Occipital lobe (tissue), 2 donors: ENCODE data around the gene FERMT3. TPM values are rescaled to one million over a fixed set of nuclear protein-coding genes. Genes with fewer than 3 reads are reported as not detected.
"Not testable (repeated sequence)": the region's sequence is repeated elsewhere in the genome, so short reads cannot be mapped to it uniquely, and the experiment has no call there.

Experiments
- DNase-seq: peaks from one replicate; lab custom pipeline; 2025; lab: John Stamatoyannopoulos, UW
- total RNA-seq: library from RNA; depleted of rRNA; stranded (reverse); fragments of >200 nt; gene quantifications from one replicate; pipeline ENCODE4 v1.2.3, GENCODE V29; 2014

FERMT3 gene
- total RNA-seq, 1 donor from 2014 or later, result 1.6 TPM

DNA sequence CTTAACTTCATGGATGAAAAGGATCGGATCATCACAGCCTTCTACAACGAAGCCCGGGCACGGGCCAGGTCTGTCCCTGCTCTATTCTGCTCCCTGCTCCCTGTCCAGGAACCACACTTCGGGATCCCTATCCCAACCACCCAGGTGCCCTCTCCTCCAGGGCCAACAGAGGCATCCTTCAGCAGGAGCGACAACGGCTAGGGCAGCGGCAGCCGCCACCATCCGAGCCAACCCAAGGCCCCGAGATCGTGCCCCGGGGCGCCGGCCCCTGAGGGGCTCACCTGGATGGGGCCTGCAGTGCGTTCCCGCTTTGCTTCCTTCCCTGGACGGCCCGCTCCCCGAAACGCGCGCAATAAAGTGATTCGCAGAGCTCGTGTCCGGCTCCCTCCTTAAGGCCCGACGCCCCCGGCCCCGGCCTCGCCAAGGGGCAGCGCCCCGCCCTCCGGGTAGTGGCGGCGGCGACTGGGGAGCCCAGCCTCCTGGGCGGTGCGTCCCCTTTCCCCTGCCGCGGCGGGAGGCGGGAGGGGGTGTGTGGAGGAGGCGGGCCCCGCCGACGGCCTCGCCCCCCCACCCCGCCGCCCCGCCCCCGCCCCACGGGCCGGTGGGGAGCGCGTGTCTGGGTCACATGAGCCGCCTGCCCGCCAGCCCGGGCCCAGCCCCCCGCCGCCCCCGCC lies 27.5 kb downstream of the FERMT3 start, which contains the start of gene VEGFB:
VEGFB (plus strand) TSS at position 672 of the 674 bp plus-strand sequence. CDS start 250 bp downstream, outside the sequence.
- DNase-seq, result no peak

DNA sequence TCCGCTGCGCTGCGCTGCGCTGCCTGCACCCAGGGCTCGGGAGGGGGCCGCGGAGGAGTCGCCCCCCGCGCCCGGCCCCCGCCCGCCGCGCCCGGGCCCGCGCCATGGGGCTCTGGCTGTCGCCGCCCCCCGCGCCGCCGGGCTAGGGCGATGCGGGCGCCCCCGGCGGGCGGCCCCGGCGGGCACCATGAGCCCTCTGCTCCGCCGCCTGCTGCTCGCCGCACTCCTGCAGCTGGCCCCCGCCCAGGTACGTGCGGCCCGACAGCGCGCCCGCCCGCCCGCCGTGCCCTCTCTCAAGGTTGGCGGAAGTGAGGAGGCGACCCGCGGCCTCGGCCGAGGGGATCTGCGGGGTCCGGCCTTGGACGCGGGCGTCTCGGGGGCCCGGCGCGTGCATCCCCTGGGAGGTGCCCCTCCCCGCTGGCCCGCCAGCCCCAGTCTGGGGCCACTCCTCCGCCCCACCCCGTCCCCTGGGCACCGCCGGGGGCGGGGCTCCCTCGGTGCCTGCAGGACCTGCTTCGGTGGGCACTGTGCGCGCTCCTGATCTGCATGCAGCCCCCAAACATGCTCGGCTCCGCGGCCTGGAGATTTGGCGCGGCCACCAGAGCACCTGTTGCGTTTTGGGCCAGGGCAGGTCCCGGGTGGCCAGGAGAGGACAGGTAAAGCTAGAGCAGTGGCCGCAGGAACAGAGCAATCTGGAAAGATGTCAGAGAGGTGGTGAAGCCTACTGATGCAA lies 28.3 kb downstream of the FERMT3 start:
- no peak for DNase-seq

DNA sequence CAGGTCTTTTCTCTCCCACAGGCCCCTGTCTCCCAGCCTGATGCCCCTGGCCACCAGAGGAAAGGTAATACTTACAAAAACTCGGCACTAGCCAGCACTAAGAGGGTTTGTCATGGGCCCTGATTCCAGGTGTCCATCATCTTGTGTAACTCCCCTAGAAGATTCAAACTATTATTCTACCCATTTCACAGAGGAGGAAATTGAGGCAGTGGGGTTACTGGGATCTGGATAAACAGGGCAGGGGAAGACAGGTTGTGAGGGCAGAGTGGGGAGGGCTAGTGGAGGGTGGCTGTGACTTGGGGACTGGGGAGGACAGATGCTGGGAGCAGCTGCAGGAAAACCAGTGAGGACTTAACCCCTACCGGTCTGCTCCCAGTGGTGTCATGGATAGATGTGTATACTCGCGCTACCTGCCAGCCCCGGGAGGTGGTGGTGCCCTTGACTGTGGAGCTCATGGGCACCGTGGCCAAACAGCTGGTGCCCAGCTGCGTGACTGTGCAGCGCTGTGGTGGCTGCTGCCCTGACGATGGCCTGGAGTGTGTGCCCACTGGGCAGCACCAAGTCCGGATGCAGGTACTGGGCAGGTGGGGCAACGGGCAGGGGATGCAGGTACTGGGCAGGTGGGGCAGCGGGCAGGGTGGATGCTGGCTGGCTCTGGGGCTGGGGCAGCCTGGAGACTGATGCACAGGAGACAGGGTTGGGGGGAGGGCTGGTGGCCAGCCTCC lies 29.1 kb downstream of the FERMT3 start:
- no peak for DNase-seq

DNA sequence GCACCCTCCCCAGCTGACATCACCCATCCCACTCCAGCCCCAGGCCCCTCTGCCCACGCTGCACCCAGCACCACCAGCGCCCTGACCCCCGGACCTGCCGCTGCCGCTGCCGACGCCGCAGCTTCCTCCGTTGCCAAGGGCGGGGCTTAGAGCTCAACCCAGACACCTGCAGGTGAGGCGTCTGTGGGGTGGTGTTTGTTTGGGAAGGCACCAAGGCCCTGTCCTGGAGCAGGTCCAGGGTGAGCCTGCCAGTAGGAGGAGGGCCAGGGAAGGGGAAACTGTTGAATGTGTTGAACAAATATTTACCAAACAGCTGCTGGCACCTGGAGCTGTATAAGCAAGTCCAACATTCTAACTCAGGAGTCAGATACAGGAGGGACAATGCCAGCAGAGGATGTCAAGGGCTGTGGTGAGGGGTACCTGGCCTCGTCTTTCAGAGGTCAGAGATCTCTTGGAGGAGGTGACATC lies 31.0 kb downstream of the FERMT3 start:
- no peak for DNase-seq

DNA sequence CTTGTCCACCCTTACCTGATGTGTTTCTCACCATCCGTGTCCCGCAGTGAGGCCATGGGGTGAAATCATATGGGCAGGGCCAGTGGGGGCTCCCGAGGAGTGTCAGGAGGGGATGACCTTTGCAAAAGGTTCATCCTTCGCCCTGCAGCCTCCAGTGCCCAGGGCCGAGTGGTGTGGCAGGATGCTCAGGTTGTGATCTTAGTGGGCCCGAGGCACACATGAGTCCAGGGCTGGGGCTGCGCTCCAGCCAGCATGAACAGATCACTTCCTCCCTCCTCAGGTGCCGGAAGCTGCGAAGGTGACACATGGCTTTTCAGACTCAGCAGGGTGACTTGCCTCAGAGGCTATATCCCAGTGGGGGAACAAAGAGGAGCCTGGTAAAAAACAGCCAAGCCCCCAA lies 31.6 kb downstream of the FERMT3 start:
- DNase-seq, result no peak

DNA sequence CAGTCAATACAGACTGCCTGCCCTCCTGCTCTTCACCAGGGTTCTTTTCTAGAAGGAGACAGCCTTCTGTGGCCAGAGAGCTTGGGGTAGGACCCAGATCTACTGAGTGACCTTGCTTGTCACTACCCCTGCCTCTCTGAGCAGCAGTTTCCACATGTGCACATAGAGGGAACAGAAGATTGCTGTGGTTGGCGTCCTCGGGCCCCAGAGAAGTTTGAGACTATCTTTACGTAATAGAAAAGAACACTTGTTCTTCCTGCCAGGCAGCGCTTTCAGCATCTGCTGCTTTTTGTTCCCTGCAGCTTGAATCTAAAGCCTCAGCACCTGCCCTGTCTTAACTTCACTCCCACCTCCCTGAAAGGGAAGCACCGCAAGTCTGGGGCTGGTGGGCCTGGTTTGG lies 32.5 kb downstream of the FERMT3 start:
- DNase-seq, result no peak

DNA sequence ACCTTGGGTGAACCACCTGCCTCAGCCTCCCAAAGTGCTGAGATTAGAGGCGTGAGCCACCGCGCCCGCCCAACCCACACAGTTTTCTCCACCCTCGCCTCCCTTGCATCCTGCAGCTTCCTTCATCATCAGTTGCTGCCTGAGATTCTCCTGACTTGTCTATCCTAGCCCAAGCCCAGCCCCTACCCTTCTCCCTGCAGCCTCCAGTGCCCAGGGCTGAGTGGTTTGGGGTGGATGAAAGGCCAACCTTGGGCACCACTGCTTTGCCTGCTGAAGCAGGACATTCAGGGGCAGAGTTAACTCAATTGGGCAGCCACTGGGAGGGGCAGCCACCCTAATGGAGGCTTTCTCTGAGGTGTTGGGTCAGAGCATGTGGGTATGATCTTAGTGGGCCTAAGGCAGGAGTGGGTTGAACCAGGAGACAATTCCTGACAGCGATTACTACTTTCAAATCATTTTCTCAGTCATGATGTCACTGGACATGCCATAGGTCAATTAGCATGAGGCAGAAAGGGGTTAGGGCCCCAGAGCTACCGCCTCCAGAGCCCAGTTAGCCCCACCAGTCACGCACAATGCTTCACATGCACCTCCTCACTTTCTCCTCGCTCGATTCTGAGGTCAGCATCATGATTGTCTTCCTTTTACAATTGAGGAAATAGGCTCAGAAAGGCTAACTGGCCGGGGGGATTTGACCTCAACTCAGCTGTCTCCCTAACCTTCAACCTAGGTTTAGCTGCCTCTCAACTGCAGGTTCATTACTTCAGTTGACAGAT lies 33.3 kb downstream of the FERMT3 start:
- no peak for DNase-seq

DNA sequence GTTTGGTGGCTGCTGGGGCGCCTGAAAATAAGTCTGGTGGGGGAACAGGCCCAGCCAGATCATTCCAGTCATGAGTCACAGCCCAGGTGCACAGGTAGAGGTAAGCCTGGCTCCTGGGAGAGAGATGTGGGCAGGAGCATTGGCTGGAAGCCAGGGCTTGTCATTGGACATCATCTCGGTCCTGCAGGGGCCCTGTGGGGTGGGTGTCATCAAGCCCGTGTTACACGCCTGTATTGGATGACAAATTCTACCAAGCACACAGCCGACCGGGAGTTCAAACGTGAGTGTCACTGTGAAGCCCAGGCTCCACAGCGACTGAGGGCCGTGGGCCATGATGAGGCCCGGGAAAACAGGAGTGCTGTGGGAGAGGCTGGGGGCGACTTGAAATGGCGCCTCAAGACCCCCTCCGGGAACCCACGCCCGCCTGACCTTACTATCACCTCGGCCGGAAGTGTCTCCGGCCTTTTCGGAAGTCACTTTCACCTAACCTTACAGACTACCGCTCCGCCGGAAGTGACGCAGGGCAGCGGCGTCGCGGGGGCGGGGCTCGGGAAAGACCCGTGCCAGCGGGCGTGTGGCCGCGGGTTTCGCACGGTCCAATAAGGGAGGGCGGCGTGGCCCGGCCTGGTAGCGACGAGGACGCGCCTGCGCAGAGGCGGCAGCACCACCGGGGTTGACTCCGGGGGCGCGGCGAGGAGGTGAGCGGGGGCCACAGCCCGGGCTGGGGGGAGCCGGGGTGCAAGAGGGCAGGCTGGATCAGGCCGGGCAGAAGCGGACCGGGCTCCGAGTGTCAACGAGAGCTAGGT lies 34.1 kb downstream of the FERMT3 start, which contains the start of gene FKBP2:
FKBP2 (plus strand) TSS at position 661 of the 806 bp plus-strand sequence. CDS start 1,293 bp downstream, outside the sequence.
- DNase-seq, result peak; percentile 94

DNA sequence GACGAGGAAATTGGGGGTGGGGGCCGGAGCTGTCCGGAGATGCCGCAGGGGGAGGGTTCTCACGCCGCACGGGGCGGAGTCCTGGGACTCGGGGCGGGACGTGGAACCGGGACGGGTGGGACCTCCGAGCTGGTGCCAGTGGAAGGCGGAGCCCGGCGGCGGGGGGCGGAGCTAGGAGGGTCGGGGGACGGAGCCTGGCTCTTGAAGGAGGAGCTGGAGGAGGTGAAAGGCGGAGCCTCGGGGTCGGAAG lies 34.6 kb downstream of the FERMT3 start:
- peak; percentile 100 for DNase-seq

DNA sequence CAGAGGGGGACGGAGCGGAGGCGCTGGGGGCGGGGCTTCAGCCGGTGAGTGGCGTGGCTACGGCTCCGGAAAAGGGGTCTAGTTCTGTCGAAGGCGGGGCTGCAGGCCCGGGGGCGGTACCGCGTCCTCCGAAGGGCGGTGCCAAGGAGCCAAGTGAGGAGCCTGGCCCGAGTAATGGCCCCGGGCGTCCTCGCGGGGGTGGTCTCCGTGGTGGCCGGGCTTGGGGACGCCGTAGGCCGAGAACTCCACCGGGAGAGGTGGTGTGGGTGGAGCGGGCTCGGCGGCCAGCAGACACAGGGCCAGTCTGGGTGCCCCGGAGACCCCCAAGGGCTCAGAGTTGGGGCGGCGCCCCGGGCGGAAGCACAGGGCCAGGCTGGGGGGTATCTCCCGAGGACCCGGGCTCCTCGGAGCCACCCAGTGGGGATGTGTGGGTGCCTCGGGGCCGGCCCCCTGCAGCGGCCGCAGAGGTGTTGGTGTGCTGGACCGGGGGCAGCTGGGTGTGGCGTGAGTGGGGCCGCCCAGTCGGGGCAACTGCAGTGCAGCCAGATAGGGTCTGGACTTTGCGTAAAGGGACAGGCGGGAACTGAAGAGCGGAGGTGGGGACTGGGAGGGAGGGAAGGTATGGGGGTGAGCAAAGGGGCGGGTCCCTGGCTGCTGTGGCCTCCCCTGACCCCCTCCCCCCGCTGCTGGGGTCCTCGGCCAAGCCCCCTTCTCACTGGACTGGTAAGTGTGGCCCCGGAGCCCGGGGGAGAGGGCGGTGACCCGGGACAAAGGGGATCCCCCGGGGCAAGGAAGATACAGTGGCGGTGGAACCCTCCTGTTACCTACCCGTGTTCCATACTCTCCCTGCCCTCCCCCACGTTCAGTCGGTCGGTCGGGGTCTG lies 35.2 kb downstream of the FERMT3 start:
- DNase-seq, result no peak

DNA sequence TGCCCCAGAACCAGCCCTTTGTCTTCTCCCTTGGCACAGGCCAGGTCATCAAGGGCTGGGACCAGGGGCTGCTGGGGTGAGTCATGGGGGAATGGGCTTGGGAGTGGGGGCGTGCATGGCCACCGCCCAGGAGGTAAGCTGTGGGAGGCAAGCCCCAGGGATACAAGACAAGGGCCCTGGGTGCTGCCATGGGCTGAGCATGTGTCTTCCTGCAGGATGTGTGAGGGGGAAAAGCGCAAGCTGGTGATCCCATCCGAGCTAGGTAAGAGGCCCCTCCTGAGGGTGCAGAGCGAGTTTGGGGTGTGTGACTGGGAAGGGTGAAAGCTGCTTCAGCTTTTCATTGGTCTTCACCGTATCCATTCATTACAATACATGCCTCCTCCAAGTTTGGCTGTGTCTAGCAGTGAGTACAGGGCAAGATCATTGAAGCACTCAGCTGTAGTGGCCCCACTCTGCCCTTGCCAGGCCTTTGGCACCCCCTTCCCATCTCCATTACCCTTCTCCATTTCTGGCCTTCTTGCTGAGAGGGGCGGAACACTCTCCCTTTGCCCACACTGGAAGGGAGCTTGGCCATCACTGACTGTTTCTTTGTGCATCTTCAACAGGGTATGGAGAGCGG lies 36.8 kb downstream of the FERMT3 start:
- no peak for DNase-seq

DNA sequence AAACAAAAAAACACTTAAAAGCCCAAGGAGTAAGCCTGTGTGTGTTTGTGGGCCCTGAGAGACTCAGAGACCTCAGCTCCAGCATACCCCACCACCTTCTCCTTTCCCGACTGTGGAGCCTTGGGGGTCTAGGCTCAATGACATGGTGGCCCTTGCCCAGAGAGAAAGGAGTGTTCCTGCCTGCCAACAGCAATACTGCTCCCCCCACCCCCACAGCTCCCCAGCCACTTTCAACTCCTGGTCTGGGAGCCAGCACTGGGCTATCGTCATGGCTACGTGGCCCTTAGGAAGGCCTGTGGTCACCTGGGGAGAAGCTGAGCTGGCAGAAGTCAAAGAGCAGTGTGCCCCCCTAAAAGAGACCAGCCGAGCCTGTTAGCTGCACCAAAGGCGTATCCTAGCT lies 37.6 kb downstream of the FERMT3 start:
- no peak for DNase-seq

DNA sequence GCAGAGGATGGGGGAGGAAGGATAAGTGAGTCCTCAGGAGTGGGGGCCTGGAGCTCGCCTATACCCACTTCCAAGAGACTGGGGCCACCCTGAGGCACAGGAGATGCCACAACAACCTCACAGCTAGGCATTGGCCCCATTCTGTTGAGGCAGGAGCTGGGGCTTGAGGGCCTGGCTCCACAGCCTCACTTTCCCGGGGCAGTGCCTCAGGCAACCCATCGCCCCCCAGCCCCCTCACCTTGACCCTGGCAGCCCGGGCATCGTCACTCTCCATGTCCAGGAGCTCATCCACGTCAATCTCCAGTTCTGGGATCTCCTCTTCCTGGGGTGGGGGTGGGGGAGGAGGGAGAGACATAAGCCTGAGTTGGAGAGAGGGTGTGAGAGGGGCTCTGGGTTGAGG lies 38.4 kb downstream of the FERMT3 start:
- no peak for DNase-seq

DNA sequence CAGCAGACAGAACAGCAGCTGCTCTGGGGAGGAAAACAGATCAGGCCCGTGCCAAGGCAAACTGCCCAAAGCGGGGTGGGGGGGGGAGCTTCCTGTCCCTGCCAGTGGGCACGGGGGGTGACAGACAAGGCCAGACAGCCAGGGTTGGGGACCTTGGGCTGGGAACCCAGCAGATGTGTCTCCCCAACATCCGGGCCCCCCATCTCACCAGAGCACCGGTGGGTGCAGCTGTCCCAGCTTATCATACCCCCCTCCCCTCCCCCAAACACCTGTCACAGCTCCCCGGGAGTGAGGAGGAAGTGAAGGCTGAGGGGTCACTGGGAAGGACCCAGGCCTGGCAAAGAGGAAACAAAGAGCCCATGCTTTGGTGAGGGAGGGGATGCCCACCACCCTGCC lies 38.9 kb downstream of the FERMT3 start:
- DNase-seq, result no peak

DNA sequence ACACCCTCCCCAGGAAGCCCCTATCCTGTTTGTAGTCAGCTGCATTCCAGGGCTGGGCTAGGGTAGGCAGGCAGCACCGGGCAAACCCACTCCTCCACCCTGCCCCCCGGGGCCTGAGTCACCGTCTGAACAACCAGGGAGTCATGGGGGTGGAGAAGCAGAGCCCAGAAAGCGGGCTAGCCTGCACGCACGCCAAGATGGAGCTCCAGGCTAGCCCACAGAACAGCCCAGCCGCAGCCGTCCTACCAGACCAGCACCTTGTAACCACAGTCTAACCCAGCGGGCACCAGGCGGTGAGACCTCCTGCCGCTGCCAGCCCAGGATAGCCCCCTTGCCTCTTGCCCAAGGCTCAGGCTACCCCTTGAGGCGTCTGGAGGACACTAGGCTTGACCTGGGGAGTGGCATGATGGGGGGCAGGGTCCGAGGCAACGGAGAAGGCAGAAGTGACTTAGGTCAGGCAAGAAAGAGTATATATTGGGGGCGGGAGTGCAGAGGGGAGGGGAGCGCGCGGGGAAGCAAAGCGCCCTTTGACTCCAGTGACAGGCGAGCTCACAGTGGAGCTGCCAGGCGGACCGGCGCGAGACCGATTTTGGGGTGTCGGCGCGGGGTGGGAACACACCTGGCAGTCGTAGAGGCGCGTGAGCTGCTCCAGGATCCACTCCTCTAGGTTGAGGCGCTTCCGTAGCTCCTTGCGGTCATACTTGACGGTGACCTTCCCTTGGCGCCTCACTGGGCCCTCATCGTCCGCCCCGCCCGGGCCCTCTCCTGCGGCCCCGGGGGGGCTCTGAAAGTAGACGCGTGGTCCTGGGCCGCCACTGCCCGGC lies 39.5 kb downstream of the FERMT3 start:
- DNase-seq, result no peak

DNA sequence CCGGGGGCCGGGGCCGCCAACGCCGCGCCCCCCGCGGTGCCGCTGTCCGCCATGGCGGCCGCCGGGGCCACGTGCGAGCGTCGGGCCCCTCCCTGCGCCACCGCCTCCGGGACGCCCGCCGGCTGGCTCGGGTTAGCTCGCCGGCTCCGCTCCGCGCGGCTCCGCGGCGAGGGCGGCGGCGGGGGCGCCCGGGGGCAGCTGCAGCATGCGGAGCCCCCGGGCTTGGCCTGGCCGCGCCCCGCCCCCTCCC lies 40.0 kb downstream of the FERMT3 start:
- DNase-seq, result not testable (repeated sequence)

DNA sequence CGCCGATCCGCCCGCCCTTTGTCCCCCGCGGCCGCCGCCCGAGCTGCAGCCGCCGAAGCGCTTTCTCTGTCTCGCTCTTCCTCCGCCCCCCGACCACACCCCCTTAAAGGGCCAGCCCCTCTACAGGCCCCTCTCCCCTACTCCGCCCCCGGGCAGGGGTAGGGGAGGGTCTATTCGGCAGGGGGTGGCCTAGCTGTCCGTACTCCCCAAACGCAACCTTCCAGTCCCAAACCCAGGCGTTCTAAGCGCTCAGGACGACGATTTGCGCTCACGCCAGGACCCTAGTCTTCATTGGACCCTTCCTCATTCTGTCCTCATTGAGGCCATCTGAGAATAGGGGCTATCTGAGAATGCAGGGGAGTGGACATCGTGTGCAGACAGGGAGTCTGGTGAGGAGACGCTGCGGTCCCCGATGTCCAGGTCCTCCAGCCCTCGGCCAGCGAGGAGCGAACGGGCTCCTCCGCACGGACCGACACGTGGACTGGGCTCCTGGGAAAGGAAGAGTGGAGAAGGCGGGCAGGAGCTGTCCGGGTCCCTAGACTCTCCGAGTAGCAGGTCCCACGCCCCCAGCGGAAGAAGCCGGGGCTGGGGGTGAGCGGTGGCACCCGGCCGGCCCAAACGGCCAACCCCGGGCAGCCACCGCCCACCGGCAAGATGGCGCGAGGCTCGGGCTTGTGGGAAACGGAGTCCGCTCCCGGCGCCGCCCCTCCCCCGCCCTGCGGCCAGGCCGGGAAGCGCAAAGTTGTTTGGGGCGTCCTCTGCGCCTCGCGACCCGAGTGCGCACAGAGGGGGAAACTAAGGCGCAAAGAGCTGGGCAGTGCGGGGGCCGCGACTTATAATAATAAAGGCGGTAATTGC lies 40.6 kb downstream of the FERMT3 start, which contains the start of gene PPP1R14B:
PPP1R14B (minus strand) TSS at position 73 of the 858 bp plus-strand sequence. CDS start 270 bp downstream, outside the sequence.
- DNase-seq, result peak; percentile 78
